ENCODE measurements around the gene ATRIP. TPM values are rescaled to one million over a fixed set of nuclear protein-coding genes. Genes with fewer than 3 reads are reported as not detected.

The ATRIP gene
- total and polyA plus RNA-seq, 2 donors from 2014 or later, result 5.4 to 6.7 TPM

GRCh38 chr3:48414376-48415250 lies 31.9 kb upstream of the ATRIP start:
- DNase-seq (peak in 2 of 5 donors; percentile 26 to 63), FAIRE-seq (no peak)
- peaks cover 6 to 85% (median 57%) of the 10 kb centered on the region in 3 donors for H3K36me3 ChIP-seq (ENCODE audit: control insufficient read depth in 2 of 3, insufficient read depth in 3 of 3, low read length in 3 of 3)
- H3K9ac ChIP-seq (ENCODE audit: low read length in 3 of 3), result no peak overlapping the region
- intact Hi-C loops (cut with DNase I), result no loop called here
- no peaks in the 10 kb centered on the region for H3K27me3 ChIP-seq (ENCODE audit: control insufficient read depth, insufficient read depth, low read length)
- TF ChIP-seq CTCF (IDR thresholded peaks at IDR 0.05; ENCODE audit: borderline replicate concordance, extremely low read depth, insufficient read depth), result no peak
- H3K4me3 ChIP-seq (ENCODE audit: low read length in 3 of 3), result no peak overlapping the region
- H3K9me3 ChIP-seq (ENCODE audit: control insufficient read depth in 2 of 3, insufficient read depth in 1 of 3, low read length in 3 of 3), result no peaks in the 10 kb centered on the region
- H3K27ac ChIP-seq (ENCODE audit: low read depth in 2 of 2, low read length in 2 of 2), result no peak overlapping the region
- no peaks in the 10 kb centered on the region for H3K4me1 ChIP-seq (ENCODE audit: control insufficient read depth in 2 of 3, insufficient read depth in 2 of 3, low read depth in 1 of 3, low read length in 3 of 3)

GRCh38 chr3:48415251-48415953 lies 31.1 kb upstream of the ATRIP start:
- TF ChIP-seq CTCF (IDR thresholded peaks at IDR 0.05; ENCODE audit: borderline replicate concordance, extremely low read depth, insufficient read depth), result no peak
- no peak overlapping the region for H3K9ac ChIP-seq (ENCODE audit: low read length in 3 of 3)
- H3K4me3 ChIP-seq (ENCODE audit: low read length in 3 of 3), result no peak overlapping the region
- H3K36me3 ChIP-seq (ENCODE audit: control insufficient read depth in 2 of 3, insufficient read depth in 3 of 3, low read length in 3 of 3), result peaks cover 6 to 82% (median 53%) of the 10 kb centered on the region in 3 donors
- H3K9me3 ChIP-seq (ENCODE audit: control insufficient read depth in 2 of 3, insufficient read depth in 1 of 3, low read length in 3 of 3), result no peaks in the 10 kb centered on the region
- H3K4me1 ChIP-seq (ENCODE audit: control insufficient read depth in 2 of 3, insufficient read depth in 2 of 3, low read depth in 1 of 3, low read length in 3 of 3), result no peaks in the 10 kb centered on the region
- DNase-seq (peak in 1 of 5 donors; percentile 49), FAIRE-seq (no peak)
- intact Hi-C loops (cut with DNase I), result no loop called here
- H3K27me3 ChIP-seq (ENCODE audit: control insufficient read depth, insufficient read depth, low read length), result no peaks in the 10 kb centered on the region
- H3K27ac ChIP-seq (ENCODE audit: low read depth in 2 of 2, low read length in 2 of 2), result no peak overlapping the region

DNA sequence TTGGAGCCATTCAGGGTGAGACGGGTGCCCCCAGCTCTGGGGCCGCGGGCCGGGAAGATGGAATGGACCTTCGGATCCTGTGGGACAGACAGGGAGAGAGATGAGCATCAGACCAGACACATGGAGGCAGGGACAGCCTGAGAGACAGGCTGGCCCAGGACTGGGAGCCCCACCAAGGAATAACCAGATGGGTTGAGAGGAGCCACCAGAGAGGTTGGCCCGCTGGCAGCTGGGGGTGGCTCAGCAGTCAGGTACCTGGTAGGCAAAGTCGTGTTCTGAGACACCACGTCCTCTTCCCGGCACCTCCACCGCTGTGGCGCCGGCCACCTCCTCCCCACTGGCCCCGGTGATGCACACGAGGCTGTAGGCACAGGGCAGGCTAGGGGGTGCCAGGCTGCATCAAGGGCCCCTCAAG lies 30.4 kb upstream of the ATRIP start:
- DNase-seq, result peak in 1 of 5 donors; percentile 68
- no peak overlapping the region for H3K4me3 ChIP-seq (ENCODE audit: low read length in 3 of 3)
- intact Hi-C loops (cut with DNase I), result no loop called here

More for the DNA sequence above, 30.4 kb upstream of the ATRIP start:
- TF ChIP-seq CTCF (IDR thresholded peaks at IDR 0.05; ENCODE audit: borderline replicate concordance, extremely low read depth, insufficient read depth), result no peak
- Histone ChIP-seq H3K36me3 (ENCODE audit: control insufficient read depth in 2 of 3, insufficient read depth in 3 of 3, low read length in 3 of 3) (peaks cover 6 to 80% (median 49%) of the 10 kb centered on the region in 3 donors), H3K27ac (ENCODE audit: low read depth in 2 of 2, low read length in 2 of 2) (no peak overlapping the region), H3K9ac (ENCODE audit: low read length in 3 of 3) (no peak overlapping the region), H3K27me3 (ENCODE audit: control insufficient read depth, insufficient read depth, low read length) (no peaks in the 10 kb centered on the region), H3K9me3 (ENCODE audit: control insufficient read depth in 2 of 3, insufficient read depth in 1 of 3, low read length in 3 of 3) (no peaks in the 10 kb centered on the region), H3K4me1 (ENCODE audit: control insufficient read depth in 2 of 3, insufficient read depth in 2 of 3, low read depth in 1 of 3, low read length in 3 of 3) (no peaks in the 10 kb centered on the region)
- no peak for FAIRE-seq
